Gastrocnemius medialis (tissue), 4 donors: ENCODE results near the gene PCED1B. TPM values are rescaled to one million over a fixed set of nuclear protein-coding genes. Genes with fewer than 3 reads are reported as not detected.

Experiments used
- ATAC-seq, 2 donors: fragments of 150-250 bp; one replicate each; pipeline ENCODE4 v1.9.1; 2016
- DNase-seq, 2 donors: peaks; one replicate each; pipeline ENCODE4 v3.0.0-alpha.2; 2019
- H3K27ac ChIP-seq, 4 donors: fragments of 200-600 bp; sonication (generic); 1 replicate in 1 of 4; 2 replicates in 3 of 4; pipeline ENCODE4 v1.5.1; 2016 to 2018; ENCODE audit warnings: mild to moderate bottlenecking in 2 of 4, moderate library complexity in 1 of 4
- H3K27me3 ChIP-seq, 3 donors: fragments of 200-600 bp; sonication (generic) in 2 of 3; 1 replicate in 1 of 3; 2 replicates in 2 of 3; pipeline versions ENCODE4 v1.5.1 to v1.6.0; 2016 to 2019; ENCODE audit warnings: mild to moderate bottlenecking in 1 of 3, moderate library complexity in 1 of 3
- H3K36me3 ChIP-seq, 2 donors: fragments of 200-600 bp; sonication (generic) in 1 of 2; one replicate each; pipeline ENCODE4 v1.5.1; 2017 to 2018
- H3K4me1 ChIP-seq, 2 donors: fragments of 200-600 bp; sonication (generic) in 1 of 2; one replicate each; pipeline ENCODE4 v1.5.1; 2016 to 2017; ENCODE audit warnings: mild to moderate bottlenecking in 2 of 2
- H3K4me3 ChIP-seq, 4 donors: fragments of 200-600 bp; sonication (generic) in 3 of 4; 1 replicate in 1 of 4; 2 replicates in 3 of 4; pipeline ENCODE4 v1.5.1; 2016 to 2019; ENCODE audit warnings: mild to moderate bottlenecking in 2 of 4
- H3K9me3 ChIP-seq, 3 donors: fragments of 200-600 bp; sonication (generic) in 2 of 3; 1 replicate in 1 of 3; 2 replicates in 2 of 3; pipeline ENCODE4 v1.5.1; 2016 to 2019
- POLR2A ChIP-seq, 2 donors: fragments of 450-650 bp; IDR thresholded peaks; one replicate each; pipeline ENCODE4 v1.6.1; 2017; ENCODE audit warnings: antibody characterized with exemption in 2 of 2, mild to moderate bottlenecking in 2 of 2, moderate library complexity in 2 of 2
- in situ Hi-C, 4 donors: fragments of 200-750 bp; cut with MboI; loops; one replicate each; pipeline versions ENCODE4 v1.15.0 to v1.8.0; 2017; ENCODE audit warnings: low sequenced_read_pairs in 4 of 4
- intact Hi-C: fragments of 100-400 bp; cut with DNase I; formaldehyde crosslinking; loops from one replicate; pipeline ENCODE4 v1.15.1; 2023; ENCODE audit warnings: low total_unique reads
- total RNA-seq, 4 donors: library from RNA; depleted of rRNA; stranded (reverse); fragments of >200 nt; gene quantifications; one replicate each; pipeline versions ENCODE4 v1.1.0 to v1.2.3, GENCODE V29; 2016
- TF ChIP-seq, protein P1 (sequence below), 5 experiments: fragments of 450-650 bp in 3 of 5; fragments of 200-600 bp in 2 of 5; sonication (generic) in 2 of 5; IDR thresholded peaks in 4 of 5; conservative IDR thresholded peaks in 1 of 5; 1 replicate in 4 of 5; 2 replicates in 1 of 5; pipeline ENCODE4 v1.5.1; 2016 to 2019; ENCODE audit warnings: antibody characterized with exemption in 5 of 5, mild to moderate bottlenecking in 3 of 5, moderate library complexity in 3 of 5

The PCED1B gene
- total RNA-seq, 4 donors from 2014 or later = 0.36 to 0.55 (median 0.47) TPM; not detected in 1

DNA sequence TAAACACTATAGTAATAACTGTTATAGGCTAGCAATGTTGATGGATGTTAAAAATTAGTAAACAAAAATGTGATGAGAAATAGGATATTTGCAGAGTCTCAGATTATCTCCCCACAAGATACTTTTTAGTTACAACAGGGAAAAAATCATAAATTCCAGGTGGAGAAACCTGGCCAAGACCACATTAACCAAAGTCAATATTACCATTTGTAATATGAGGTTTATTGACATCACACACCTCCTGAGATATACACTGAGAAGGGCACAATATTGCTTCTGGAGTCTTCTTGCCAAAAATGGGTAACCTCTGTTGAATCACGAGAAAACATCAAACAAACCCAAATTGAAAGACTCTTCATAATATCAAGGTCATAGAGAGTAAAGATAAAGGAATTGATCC, 72.7 kb downstream of the PCED1B start:
- no peak for DNase-seq
- Histone ChIP-seq H3K36me3 (no peaks in the 10 kb centered on the region), H3K4me1 (no peaks in the 10 kb centered on the region), H3K27ac (no peak overlapping the region), H3K9me3 (no peaks in the 10 kb centered on the region), H3K4me3 (no peak overlapping the region), H3K27me3 (no peaks in the 10 kb centered on the region)
- no peak for TF ChIP-seq POLR2A (IDR thresholded peaks at IDR 0.05)
- TF ChIP-seq, protein P1, sequence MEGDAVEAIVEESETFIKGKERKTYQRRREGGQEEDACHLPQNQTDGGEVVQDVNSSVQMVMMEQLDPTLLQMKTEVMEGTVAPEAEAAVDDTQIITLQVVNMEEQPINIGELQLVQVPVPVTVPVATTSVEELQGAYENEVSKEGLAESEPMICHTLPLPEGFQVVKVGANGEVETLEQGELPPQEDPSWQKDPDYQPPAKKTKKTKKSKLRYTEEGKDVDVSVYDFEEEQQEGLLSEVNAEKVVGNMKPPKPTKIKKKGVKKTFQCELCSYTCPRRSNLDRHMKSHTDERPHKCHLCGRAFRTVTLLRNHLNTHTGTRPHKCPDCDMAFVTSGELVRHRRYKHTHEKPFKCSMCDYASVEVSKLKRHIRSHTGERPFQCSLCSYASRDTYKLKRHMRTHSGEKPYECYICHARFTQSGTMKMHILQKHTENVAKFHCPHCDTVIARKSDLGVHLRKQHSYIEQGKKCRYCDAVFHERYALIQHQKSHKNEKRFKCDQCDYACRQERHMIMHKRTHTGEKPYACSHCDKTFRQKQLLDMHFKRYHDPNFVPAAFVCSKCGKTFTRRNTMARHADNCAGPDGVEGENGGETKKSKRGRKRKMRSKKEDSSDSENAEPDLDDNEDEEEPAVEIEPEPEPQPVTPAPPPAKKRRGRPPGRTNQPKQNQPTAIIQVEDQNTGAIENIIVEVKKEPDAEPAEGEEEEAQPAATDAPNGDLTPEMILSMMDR (IDR thresholded peaks at IDR 0.05 in 4 of 5, conservative IDR thresholded peaks at IDR 0.05 in 1 of 5) = no peak
- intact Hi-C loops (no loop called here), in situ Hi-C loops (no loop called here)
- ATAC-seq = no peak

DNA sequence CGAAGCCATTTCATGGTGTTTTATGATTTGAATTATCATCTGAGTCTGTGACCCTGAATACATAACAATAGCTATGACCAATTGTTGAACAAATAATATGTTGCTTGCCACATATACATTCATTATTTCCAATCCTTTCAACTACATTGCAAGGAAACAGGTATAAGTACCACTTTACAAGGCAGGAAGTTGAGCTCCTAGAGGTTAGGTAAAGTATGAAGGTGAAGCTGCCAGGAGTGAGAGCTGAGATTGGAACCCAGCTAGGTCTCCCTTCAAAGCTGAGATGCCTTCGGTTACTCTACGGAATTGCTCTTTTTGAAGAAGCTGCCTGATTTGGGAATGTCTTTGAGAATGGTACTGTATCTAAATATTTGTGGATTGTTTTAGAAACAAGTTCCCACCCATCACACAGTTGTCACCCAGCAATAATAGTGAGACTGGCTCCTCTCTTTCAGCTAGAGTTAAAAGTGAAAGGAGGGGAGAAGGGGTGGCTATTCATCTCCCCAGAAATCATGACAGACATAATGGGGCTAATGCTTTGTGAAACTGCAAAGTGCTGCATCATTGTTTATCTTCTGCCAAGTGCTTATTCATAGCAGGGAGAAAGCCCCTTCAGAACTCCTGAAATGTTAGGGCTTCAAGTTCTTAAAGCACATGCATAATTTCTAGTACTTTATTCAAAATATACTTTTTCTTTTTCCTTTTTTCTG, 76.2 kb downstream of the PCED1B start:
- intact Hi-C loops = no loop called here
- no peak for ATAC-seq
- H3K36me3 ChIP-seq = no peaks in the 10 kb centered on the region
- H3K4me1 ChIP-seq = no peaks in the 10 kb centered on the region
- TF ChIP-seq POLR2A (IDR thresholded peaks at IDR 0.05) = no peak
- TF ChIP-seq, protein P1 (IDR thresholded peaks at IDR 0.05 in 4 of 5, conservative IDR thresholded peaks at IDR 0.05 in 1 of 5) = no peak
- H3K4me3 ChIP-seq = no peak overlapping the region
- in situ Hi-C loops = no loop called here
- H3K27ac ChIP-seq = no peak overlapping the region
- H3K27me3 ChIP-seq = no peaks in the 10 kb centered on the region
- no peak for DNase-seq
- H3K9me3 ChIP-seq = no peaks in the 10 kb centered on the region

DNA sequence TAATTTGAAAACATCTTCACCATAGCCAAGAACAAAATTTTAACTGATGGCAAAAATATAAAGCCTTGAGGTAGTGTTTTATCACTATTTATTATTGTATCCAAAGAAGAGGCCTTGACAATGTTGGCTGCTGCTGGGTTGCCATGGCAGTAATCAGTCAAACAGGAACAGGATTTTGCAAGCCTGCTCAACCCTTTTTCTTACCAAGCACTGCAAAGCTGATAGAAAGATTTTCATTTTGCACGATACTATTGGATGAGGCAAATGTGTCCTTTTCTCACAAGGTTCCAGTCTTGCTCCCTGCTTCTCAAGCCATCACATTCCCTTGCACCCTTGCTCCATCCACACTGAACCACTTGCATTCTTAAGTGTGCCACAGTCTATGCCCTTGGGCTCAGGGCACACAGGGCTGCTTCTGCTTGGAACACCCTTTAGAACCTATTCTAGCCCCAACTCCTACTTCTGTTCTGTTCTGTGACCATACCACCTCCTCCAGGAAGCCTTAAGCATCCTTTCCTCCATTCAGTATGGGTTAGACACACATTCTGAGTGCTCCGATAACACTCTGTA, 76.8 kb downstream of the PCED1B start:
- H3K36me3 ChIP-seq = no peaks in the 10 kb centered on the region
- no peaks in the 10 kb centered on the region for H3K27me3 ChIP-seq
- no peaks in the 10 kb centered on the region for H3K4me1 ChIP-seq
- H3K27ac ChIP-seq = no peak overlapping the region
- H3K4me3 ChIP-seq = no peak overlapping the region
- intact Hi-C loops (no loop called here), in situ Hi-C loops (no loop called here)
- H3K9me3 ChIP-seq = no peaks in the 10 kb centered on the region
- DNase-seq = no peak
- ATAC-seq = no peak
- TF ChIP-seq, protein P1 (IDR thresholded peaks at IDR 0.05 in 4 of 5, conservative IDR thresholded peaks at IDR 0.05 in 1 of 5) = no peak
- no peak for TF ChIP-seq POLR2A (IDR thresholded peaks at IDR 0.05)

DNA sequence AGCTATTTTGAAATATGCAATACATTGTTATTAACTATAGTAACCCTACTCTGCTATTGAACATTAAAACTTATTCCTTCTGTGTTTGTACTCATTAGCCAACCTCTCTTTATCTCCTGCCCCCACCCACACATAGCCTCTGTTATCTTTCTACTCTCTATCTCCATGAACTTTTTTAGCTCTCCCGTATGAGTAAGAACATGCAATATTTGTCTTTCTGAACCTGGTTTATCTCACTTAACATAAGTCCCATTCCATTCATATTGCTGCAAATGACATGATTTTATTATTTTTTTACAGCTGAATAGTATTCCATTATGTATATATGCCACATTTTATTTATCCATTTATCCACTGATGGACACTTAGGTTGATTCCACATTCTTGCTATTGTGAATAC, 79.4 kb downstream of the PCED1B start:
- no peaks in the 10 kb centered on the region for H3K27me3 ChIP-seq
- ATAC-seq = no peak
- intact Hi-C loops = no loop called here
- no peaks in the 10 kb centered on the region for H3K4me1 ChIP-seq
- H3K9me3 ChIP-seq = no peaks in the 10 kb centered on the region
- no peaks in the 10 kb centered on the region for H3K36me3 ChIP-seq
- in situ Hi-C loops = no loop called here
- TF ChIP-seq, protein P1 (IDR thresholded peaks at IDR 0.05 in 4 of 5, conservative IDR thresholded peaks at IDR 0.05 in 1 of 5) = no peak
- TF ChIP-seq POLR2A (IDR thresholded peaks at IDR 0.05) = no peak
- H3K4me3 ChIP-seq = no peak overlapping the region
- no peak for DNase-seq
- H3K27ac ChIP-seq = no peak overlapping the region
